Fibroblast of skin of abdomen (primary cell): ENCODE measurements around the gene RNF212.

Source experiments
- DNase-seq: peaks from one replicate; pipeline ENCODE4 v3.0.0-alpha.2; 2013

RNF212 gene

DNA sequence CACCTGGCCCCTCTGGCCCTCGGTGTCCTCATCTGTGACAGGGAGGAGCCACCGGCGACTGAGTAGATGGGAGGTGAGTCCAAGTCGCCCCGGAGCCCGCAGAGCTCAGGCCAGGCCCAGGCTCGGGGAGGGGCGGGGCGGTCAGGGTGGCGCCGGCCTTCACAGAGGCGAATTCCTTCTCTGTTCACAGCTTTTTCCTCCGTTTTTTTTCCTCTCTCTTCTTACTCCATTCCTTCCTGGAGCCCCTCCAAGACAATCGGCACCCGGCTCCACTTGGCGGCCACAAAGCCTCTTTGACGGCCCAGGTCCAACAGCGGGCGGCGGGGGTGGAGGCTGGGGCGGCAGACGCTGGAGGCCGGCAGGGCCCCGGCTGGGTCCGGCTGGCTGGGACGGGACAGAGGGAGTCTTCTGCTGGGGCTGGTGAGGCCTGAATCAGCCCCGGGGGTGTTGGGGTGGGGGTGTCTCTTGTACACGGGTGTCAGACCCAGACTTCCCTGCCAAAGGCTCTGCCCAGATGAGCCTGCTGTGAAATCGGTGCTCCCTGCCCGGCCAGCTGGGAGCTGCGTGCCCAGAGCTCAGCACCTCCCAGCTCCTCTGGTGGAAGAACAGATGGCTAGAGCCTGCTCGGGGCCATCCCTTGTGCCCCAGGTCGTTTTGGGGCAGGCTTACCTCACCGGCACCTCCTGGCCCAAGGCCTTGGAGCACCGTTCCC is 79.4 kb downstream of the RNF212 start:
- DNase-seq = peak; percentile 33

DNA sequence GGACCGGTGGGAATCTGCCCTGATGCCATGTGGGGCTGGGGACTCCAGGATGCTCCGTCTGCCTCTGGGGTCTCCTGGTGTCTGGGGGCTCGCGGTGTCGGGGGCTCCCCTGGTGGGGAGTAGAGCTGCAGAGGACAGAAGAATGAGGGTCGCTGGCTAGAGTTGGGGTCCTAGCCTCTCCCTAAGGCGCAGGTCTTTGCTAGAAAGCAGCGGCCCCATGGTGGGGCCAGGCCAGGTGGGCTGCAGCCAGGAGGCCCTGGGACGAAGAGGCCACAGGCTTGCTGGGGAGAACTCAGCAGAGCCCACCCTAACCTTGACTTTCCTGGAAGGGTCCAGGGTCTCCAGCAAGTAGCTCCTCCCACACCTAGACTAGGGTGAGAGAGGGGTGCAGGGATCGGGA is 80.5 kb downstream of the RNF212 start:
- DNase-seq = no peak

DNA sequence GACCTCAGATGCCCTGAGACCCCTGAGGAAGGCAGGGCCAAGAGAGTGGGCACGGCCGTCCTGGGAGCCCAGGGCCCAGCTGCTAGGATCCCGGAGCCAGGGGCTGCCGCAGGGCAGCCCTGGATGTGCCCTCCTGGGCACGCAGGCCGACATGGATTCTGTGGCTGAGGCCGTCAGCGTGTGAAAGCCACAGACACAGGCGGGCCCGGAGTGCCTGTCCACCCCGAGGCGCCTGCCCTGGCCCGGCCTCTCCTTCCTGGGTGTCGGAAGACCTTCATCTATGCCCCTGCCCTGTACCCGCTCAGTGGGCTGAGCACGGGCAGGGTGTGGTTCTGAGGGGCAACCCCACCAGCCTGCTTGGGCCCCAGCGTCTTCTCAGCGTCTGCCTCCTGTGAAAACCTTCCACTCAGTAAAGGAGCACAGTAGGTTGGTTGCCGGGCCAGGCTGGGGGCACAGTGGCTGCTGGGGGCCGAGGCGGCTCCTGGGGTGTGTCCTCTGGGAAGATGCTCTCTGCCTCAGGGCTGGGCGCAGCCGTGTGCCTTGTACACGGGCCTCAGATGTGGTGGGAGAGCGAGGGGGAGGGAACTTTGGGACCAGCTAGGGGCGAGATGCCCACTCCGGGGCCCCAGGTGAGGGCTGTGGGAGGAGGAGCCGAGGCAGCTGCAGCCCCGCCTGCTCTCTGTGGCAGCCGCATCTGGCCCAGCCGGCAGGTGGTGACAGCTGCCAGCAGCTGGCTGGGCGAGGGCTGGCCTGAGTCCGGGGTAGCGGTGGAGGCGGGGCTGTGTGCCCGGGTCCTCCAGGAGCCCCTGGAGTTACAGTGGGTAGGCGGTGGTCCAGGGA is 81.2 kb downstream of the RNF212 start:
- DNase-seq = no peak

DNA sequence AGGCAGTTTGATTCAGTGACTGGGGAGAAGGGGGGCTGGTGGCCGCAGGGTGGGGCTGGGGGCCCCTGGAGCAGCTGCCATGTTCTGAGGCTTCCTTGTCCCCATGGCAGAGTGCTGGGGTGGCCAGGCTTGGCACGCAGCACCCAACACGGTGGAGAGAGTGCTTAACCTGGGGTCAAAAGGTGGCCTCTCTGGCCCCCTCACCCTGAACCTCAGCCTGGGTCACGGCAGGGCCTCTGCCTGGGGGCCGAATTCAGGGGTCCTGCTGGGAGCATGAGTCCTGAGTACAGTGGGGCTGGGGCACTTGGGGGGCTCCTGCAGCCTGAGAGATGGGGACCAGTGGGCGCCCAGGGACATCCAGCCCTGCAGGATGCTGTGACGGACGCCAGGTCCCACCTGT is 82.0 kb downstream of the RNF212 start:
- DNase-seq = no peak

DNA sequence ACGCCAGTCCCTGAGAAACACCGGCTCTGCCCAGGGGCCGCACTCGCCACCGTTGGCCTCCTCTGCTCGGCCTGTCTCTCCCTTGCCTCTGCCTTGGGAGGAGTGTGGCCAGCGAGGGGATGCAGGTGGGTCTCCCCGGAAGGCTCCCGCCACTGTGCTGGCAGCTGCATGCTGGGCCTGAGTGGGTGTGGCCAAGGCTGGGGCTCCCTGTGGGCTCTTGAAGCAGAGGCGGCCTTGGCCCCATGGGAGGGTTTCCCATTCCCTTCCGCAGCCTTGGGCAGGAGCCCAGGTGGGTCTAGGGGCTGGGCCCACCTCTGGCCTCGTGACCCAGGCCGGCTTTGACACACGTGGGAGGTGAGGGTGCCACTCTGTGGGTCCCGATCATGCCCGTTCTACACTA is 82.8 kb downstream of the RNF212 start:
- DNase-seq = no peak

DNA sequence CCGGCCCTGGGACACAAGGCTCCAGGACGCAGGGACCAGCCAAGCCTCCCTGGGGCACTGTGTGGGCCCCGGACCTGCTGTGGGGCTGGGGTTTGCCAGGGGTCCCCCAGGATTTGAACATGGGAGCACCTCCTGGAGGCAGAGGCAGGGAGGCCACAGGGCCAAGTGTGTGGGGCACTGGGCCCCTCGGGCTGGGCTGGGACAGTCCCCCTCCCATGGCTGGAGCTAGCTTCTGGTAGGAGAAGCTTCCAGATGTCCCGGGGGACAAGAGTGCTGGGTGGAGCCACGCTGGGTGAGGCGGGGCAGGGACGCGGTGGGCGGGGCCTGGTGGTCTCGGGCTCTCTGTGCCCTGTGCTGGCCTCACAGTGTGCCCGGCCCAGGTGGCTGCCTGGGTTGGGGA is 83.3 kb downstream of the RNF212 start:
- DNase-seq = no peak

DNA sequence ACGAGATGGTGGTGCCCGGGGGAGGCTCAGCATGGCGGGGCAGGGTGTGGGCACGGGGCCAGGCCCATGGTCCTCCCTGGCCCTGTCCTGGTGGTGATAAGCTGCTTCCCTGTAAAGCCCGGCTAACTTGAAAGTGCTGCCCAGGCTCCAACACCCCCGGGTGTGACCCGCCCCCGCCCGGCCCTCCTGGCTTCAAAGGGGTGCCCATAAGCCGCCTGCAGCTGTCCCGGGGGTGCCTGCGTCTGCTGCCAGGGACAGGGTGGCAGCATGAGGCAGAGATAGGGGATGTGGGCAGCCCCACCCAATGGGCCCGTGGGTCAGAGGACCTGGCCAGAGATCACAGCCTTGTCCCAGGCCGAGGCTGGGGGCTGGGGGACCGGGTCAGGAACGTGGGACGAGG is 83.8 kb downstream of the RNF212 start:
- DNase-seq = no peak

DNA sequence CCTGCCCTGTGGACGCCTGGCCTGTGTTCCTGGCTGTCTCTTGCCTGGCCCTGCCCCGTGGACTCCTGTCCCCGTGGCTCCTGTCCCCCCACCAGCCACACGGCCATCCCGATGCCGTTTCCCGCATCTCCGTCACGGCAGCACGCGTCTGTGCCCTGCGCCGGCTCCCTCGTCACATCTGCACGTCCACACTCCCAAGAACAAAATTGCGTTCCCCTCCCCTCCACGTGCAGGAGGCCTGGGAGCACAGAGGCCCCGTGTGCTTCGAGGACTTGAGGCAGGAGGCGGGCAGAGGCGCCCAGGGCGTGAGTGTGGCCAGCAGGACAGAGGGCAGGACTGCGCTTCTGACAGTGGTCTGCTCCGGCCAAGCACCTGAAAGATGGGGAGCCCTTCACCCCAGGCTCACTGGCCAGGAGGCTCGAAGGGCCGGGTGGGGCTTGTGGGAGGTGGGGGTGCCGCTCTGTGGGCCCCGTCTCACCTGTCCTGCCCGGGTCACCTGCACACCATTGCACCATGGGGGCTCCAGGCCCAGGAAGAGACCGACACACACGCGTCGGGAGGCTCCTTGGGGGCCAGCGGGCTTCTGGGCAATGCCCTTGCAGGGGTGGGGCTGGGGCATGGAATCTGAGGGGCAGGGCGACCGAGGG is 84.7 kb downstream of the RNF212 start:
- no peak for DNase-seq

DNA sequence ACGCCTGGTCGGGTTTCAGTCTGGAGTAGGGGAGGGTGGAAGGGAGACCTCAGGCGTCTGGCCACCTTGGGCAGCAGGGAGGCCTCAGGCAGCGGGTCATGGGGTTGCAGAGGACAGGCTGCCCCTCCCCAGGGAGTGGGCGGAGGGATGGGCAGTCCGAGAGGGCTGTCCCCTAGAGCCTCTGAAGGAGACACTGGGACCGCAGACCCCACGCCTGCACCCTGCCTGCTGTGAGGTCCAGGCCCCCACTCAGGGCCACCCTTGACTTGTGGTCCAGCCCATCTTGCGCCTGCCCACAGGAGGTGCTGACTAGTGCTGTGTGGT is 85.5 kb downstream of the RNF212 start:
- no peak for DNase-seq

DNA sequence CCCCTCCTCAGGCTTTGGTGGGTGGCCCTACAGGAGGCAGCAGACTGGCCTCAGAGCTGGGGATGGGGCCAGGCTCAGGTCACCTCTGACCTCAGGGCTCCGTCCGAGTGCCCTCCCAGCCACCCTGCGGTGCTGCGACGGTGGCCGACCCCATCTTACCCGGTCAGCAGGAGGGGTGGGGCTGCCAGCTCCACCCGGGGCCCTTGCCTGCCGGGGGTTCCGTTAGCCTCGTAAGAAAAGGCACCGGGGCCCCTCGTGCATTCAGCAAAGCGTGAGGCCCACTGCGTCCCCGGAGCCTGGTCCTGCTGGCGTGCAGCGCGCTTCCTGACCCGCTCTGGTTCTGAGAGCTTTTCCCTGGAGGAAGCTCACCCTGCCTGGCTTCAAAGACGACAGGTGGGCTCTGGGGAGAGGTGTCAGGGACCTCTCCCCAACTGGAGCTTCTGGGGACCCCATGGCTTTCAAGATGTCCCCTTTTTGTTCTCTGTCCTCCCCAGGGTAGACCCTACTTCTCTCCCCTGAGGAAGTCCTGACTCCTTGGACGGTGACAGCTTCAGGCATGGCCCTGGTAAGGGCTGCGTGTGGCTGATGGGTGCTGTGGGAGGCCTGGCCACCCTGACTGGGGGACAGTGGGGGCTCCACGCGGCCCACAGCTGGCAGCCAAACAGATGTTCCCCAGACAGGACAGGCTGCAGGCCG is 86.0 kb downstream of the RNF212 start:
- DNase-seq = no peak

DNA sequence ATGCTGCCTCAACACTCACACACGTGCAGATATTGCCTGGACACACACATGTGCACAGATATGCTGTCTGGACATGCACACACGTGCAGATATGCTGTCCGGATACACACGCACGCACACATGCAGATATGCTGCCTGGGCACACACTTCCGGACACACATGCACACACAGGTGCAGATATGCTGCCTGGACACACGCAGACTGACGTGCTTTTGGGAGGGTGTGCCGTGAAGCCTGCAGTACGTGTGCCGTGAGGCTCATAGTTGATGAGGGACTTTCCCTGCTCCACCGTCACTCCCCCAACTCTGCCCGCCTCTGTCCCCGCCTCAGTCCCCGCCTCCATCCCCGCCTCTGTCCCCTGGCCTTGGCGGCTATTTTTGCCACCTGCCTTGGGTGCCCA is 87.2 kb downstream of the RNF212 start:
- DNase-seq = no peak

DNA sequence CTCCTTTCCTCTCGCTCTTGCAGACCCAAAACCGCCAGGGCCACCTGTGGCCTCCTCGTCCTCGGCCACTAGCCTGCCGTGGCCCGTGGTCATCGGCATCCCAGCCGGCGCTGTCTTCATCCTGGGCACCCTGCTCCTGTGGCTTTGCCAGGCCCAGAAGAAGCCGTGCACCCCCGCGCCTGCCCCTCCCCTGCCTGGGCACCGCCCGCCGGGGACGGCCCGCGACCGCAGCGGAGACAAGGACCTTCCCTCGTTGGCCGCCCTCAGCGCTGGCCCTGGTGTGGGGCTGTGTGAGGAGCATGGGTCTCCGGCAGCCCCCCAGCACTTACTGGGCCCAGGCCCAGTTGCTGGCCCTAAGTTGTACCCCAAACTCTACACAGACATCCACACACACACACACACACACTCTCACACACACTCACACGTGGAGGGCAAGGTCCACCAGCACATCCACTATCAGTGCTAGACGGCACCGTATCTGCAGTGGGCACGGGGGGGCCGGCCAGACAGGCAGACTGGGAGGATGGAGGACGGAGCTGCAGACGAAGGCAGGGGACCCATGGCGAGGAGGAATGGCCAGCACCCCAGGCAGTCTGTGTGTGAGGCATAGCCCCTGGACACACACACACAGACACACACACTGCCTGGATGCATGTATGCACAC is 88.3 kb downstream of the RNF212 start:
- DNase-seq = no peak

DNA sequence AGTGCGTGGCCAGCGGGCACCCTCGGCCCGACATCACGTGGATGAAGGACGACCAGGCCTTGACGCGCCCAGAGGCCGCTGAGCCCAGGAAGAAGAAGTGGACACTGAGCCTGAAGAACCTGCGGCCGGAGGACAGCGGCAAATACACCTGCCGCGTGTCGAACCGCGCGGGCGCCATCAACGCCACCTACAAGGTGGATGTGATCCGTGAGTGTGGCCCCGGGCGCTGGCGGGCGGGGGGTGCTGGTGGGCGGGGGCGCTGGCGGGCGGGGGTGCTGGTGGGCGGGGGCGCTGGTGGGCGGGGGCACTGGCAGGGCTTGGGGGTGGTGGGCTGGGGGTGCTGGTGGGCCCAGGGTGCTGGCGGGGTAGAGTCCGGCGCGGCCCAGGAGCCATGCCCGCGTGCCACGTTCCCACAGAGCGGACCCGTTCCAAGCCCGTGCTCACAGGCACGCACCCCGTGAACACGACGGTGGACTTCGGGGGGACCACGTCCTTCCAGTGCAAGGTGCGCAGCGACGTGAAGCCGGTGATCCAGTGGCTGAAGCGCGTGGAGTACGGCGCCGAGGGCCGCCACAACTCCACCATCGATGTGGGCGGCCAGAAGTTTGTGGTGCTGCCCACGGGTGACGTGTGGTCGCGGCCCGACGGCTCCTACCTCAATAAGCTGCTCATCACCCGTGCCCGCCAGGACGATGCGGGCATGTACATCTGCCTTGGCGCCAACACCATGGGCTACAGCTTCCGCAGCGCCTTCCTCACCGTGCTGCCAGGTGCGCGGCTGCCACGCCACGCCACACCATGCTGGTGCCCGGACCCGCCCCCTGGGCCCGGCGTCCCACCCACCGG is 89.2 kb downstream of the RNF212 start:
- no peak for DNase-seq

DNA sequence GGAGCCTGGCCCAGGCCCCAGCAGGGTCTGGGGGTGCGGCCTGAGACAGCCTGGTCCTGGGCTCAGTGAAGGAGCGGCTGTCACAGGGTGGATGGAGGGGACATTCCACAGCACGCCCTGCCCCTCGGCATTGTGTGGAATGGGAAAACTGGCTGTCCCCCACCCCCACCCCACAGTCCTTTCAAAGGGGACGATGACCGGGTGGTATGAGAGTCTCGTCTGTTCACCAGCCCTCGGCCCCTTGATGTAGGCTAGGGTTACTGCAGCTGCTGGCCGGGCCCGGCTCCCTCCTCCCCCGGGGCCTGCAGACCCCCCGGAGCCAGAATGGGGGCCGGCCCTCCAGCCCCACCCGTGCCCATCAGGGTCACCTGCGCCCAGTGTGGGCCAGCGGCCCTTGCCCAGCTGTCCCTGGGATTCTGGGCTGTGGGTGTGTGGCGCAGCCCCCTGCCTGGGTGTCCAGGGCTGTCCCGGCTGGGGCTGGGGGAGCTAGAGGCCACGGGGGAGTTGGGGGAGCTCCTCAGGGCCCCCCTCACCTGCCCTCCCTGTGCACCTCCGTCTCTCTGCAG is 90.2 kb downstream of the RNF212 start:
- no peak for DNase-seq

DNA sequence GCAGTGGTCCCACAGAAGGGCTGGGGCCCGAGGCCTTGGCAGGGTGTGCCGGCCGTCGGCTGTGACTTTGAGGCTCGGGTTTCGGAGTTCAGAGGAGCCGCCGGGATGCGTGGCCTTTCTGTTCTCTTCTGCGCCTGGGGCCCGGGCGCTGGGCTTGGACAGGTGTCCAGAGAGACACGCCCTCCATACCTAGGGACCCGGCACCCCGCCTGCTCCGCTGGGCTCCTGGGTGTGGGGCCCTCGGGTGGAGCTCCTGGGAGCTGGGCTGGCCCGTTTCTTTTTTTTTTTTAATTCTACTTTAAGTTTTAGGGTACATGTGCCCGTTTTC is 90.7 kb downstream of the RNF212 start:
- no peak for DNase-seq

DNA sequence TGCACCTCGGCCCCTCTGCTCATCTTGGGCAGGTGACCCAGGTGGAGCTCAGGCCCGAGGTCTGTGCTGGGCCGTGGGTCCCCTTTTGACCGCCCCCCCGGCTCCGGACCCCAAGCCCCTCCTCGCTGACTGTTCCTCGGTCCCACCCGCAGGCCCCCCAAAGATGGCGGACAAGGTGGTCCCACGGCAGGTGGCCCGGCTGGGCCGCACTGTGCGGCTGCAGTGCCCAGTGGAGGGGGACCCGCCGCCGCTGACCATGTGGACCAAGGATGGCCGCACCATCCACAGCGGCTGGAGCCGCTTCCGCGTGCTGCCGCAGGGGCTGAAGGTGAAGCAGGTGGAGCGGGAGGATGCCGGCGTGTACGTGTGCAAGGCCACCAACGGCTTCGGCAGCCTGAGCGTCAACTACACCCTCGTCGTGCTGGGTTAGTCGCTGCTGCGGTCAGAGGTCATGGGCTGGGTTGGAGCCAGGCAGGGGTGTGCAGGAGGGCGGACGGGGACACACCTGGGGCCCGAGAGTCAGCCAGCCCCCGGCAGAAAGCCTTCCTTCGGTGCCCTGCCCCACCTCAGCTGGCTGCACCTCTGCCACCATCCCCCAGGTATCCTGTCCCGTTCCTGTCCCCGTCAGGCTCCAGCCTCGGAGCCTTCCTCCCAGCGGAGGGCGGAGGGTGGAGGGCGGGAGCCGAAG is 91.2 kb downstream of the RNF212 start:
- DNase-seq = no peak
